Esophagus muscularis mucosa (tissue), 4 donors: ENCODE measurements around the gene OTULIN. TPM values are rescaled to one million over a fixed set of nuclear protein-coding genes. Genes with fewer than 3 reads are reported as not detected.

Source experiments
- DNase-seq: peaks from one replicate; pipeline ENCODE4 v3.0.0-alpha.2; 2017; ENCODE audit errors: extremely low spot score
- H3K27ac ChIP-seq, 4 donors: fragments of 200-600 bp; sonication (generic); replicated peaks in 1 of 4; 1 replicate in 3 of 4; 2 replicates in 1 of 4; pipeline ENCODE4 v1.5.1; 2016 to 2019; ENCODE audit warnings: mild to moderate bottlenecking in 1 of 4
- H3K27me3 ChIP-seq, 4 donors: fragments of 200-600 bp; sonication (generic); one replicate each; pipeline versions ENCODE4 v1.5.1 to v1.6.0; 2016 to 2019
- H3K36me3 ChIP-seq, 4 donors: fragments of 200-600 bp; sonication (generic); one replicate each; pipeline ENCODE4 v1.5.1; 2016 to 2019
- H3K4me1 ChIP-seq, 4 donors: fragments of 200-600 bp; sonication (generic); one replicate each; pipeline ENCODE4 v1.5.1; 2016 to 2019
- H3K4me3 ChIP-seq, 4 donors: fragments of 200-600 bp; sonication (generic); 1 replicate in 2 of 4; 2 replicates in 2 of 4; pipeline ENCODE4 v1.5.1; 2016 to 2019; ENCODE audit warnings: mild to moderate bottlenecking in 4 of 4, moderate library complexity in 1 of 4
- H3K9me3 ChIP-seq, 4 donors: fragments of 200-600 bp; sonication (generic); 1 replicate in 3 of 4; 2 replicates in 1 of 4; pipeline ENCODE4 v1.5.1; 2016 to 2019
- CTCF ChIP-seq, 3 experiments: fragments of 200-600 bp in 2 of 3; fragments of 450-650 bp in 1 of 3; sonication (generic) in 2 of 3; IDR thresholded peaks; one replicate each; pipeline ENCODE4 v1.5.1; 2017 to 2019; ENCODE audit warnings: antibody characterized with exemption in 3 of 3, mild to moderate bottlenecking in 2 of 3, moderate library complexity in 1 of 3
- EP300 ChIP-seq: sonication (generic); formaldehyde crosslinking; IDR thresholded peaks from one replicate; pipeline ENCODE4 v1.6.1; 2017; ENCODE audit warnings: antibody characterized with exemption
- POLR2A ChIP-seq: fragments of 450-650 bp; IDR thresholded peaks from one replicate; pipeline ENCODE4 v1.6.1; 2017; ENCODE audit warnings: antibody characterized with exemption, moderate library complexity, mild to moderate bottlenecking, low read depth
- POLR2AphosphoS5 ChIP-seq, 2 donors: sonication (generic); formaldehyde crosslinking; IDR thresholded peaks; one replicate each; pipeline ENCODE4 v1.6.1; 2017; ENCODE audit warnings: antibody characterized with exemption in 2 of 2
- WGBS: methylation state at CpG from one replicate; pipeline ENCODE4 v1.1.5; 2018; 5-methylcytosine and 5-hydroxymethylcytosine counted together
- intact Hi-C: fragments of 100-400 bp; cut with DNase I; formaldehyde crosslinking; loops from one replicate; pipeline ENCODE4 v1.15.1; 2023
- total RNA-seq, 4 donors: library from RNA; depleted of rRNA; stranded (reverse); fragments of >200 nt; gene quantifications; one replicate each; pipeline versions ENCODE4 v1.1.0 to v1.2.1, GENCODE V29; 2016

Gene OTULIN
- total RNA-seq, 4 donors from 2014 or later, result 16.9 to 41.1 (median 24.2) TPM

- no peaks in the 10 kb centered on the region for H3K9me3 ChIP-seq
- peaks cover 7 to 25% (median 19%) of the 10 kb centered on the region in 4 donors for H3K4me1 ChIP-seq
- DNase-seq, result no peak
- no peak overlapping the region for H3K4me3 ChIP-seq
- 68% methylated on average over 6 of the region's 6 CpGs for WGBS
- H3K27ac ChIP-seq, result no peak overlapping the region
- no peaks in the 10 kb centered on the region for H3K27me3 ChIP-seq
- intact Hi-C loops, result no loop called here
- no peak for TF ChIP-seq EP300
- no peak for TF ChIP-seq POLR2AphosphoS5 (IDR thresholded peaks at IDR 0.05)
- TF ChIP-seq CTCF (IDR thresholded peaks at IDR 0.05), result no peak
- no peak for TF ChIP-seq POLR2A
- H3K36me3 ChIP-seq, result peaks cover 28 to 85% (median 62%) of the 10 kb centered on the region in 4 donors
These were observed 79.2 kb downstream of the OTULIN start for GRCh38 chr5:14743601-14744295.

- no peak overlapping the region for H3K4me3 ChIP-seq
- 80% methylated on average over 12 of the region's 14 CpGs for WGBS
- H3K27me3 ChIP-seq, result no peaks in the 10 kb centered on the region
- no peak overlapping the region for H3K27ac ChIP-seq
- peaks cover 28 to 88% (median 66%) of the 10 kb centered on the region in 4 donors for H3K36me3 ChIP-seq
- no peak for DNase-seq
- intact Hi-C loops, result no loop called here
- no peaks in the 10 kb centered on the region for H3K9me3 ChIP-seq
- peaks cover 11 to 20% (median 15%) of the 10 kb centered on the region in 4 donors for H3K4me1 ChIP-seq
- no peak for TF ChIP-seq POLR2AphosphoS5 (IDR thresholded peaks at IDR 0.05)
These were observed 80.0 kb downstream of the OTULIN start for GRCh38 chr5:14744296-14745187.

- Histone ChIP-seq H3K4me3 (no peak overlapping the region), H3K27me3 (no peaks in the 10 kb centered on the region), H3K4me1 (peaks cover 8 to 22% (median 12%) of the 10 kb centered on the region in 4 donors), H3K36me3 (peaks cover 28 to 91% (median 67%) of the 10 kb centered on the region in 4 donors), H3K9me3 (no peaks in the 10 kb centered on the region), H3K27ac (no peak overlapping the region)
- 88% methylated on average over 5 of the region's 5 CpGs for WGBS
- intact Hi-C loops, result no loop called here
- no peak for DNase-seq
- no peak for TF ChIP-seq EP300
- no peak for TF ChIP-seq POLR2AphosphoS5 (IDR thresholded peaks at IDR 0.05)
- TF ChIP-seq CTCF (IDR thresholded peaks at IDR 0.05), result no peak
- TF ChIP-seq POLR2A, result no peak
These were observed 80.7 kb downstream of the OTULIN start for GRCh38 chr5:14745188-14745563.

- peaks cover 28 to 91% (median 69%) of the 10 kb centered on the region in 4 donors for H3K36me3 ChIP-seq
- intact Hi-C loops, result no loop called here
- no peaks in the 10 kb centered on the region for H3K27me3 ChIP-seq
- H3K9me3 ChIP-seq, result no peaks in the 10 kb centered on the region
- H3K4me1 ChIP-seq, result peaks cover 5 to 17% (median 8%) of the 10 kb centered on the region in 4 donors
- TF ChIP-seq EP300, result no peak
- no peak for TF ChIP-seq POLR2A
- no peak for TF ChIP-seq CTCF (IDR thresholded peaks at IDR 0.05)
- no peak for TF ChIP-seq POLR2AphosphoS5 (IDR thresholded peaks at IDR 0.05)
- DNase-seq, result no peak
- H3K27ac ChIP-seq, result no peak overlapping the region
- no peak overlapping the region for H3K4me3 ChIP-seq
- 95% methylated on average over 14 of the region's 14 CpGs for WGBS
These were observed 81.2 kb downstream of the OTULIN start for GRCh38 chr5:14745753-14746152.

- TF ChIP-seq POLR2AphosphoS5 (IDR thresholded peaks at IDR 0.05) (no peak), CTCF (IDR thresholded peaks at IDR 0.05) (no peak), POLR2A (no peak), EP300 (no peak)
These were observed 83.8 kb downstream of the OTULIN start for GRCh38 chr5:14748180-14748900.

More at GRCh38 chr5:14748180-14748900, 83.8 kb downstream of the OTULIN start:
- no peaks in the 10 kb centered on the region for H3K9me3 ChIP-seq
- 91% methylated on average over 11 of the region's 12 CpGs for WGBS
- no peak overlapping the region for H3K4me3 ChIP-seq
- DNase-seq, result no peak
- intact Hi-C loops, result no loop called here
- H3K4me1 ChIP-seq, result peaks cover 6 to 18% (median 8%) of the 10 kb centered on the region in 4 donors
- no peak overlapping the region for H3K27ac ChIP-seq
- no peaks in the 10 kb centered on the region for H3K27me3 ChIP-seq
- H3K36me3 ChIP-seq, result peaks cover 15 to 83% (median 64%) of the 10 kb centered on the region in 4 donors
